ENCODE results near the gene RIOK2.
A peak's percentile ranks its signal among the peaks of the same experiment; 100 is the strongest.

RIOK2 gene

DNA sequence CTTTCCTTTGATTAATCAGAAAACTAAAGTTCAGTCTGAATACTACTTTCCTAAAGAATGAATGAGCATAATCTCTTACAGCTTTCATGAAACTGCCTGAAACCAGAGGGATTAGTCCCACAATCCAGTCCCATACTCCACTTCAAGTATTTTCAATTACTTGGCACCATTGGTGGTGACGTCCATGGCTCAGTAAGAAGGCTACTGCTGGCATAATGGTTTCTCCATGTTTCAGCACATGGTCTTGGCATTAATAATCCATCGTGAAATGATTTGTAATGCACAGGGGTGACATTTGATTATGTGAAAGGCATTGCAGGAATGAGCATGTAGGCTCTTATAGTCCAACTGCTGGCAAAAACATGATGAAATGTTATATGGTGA is 64.0 kb downstream of the RIOK2 start:
- Histone ChIP-seq H3K4me3 (ENCODE audit: low read length, poor library complexity, severe bottlenecking) (no peak overlapping the region), H3K9me3 (ENCODE audit: insufficient read depth, low read depth, low read length) (no peaks in the 10 kb centered on the region), H3K4me1 (ENCODE audit: insufficient read depth, low read length, poor library complexity, severe bottlenecking) (peaks cover 8% of the 10 kb centered on the region), H3K27me3 (ENCODE audit: insufficient read depth, low read length, poor library complexity, severe bottlenecking) (no peaks in the 10 kb centered on the region), H3K9me2 (replicated peaks; ENCODE audit: low read depth, low read length) (no peaks in the 10 kb centered on the region), H3K9ac (ENCODE audit: low read depth, low read length, poor library complexity, severe bottlenecking) (no peak overlapping the region), H4K20me1 (ENCODE audit: insufficient read depth, low read length, poor library complexity, severe bottlenecking) (no peaks in the 10 kb centered on the region), H3F3A (ENCODE audit: low read depth) (no peaks in the 10 kb centered on the region), H3K36me3 (ENCODE audit: insufficient read depth, low read length) (no peaks in the 10 kb centered on the region), H3K79me2 (ENCODE audit: insufficient read depth, low read length) (no peaks in the 10 kb centered on the region), H3K4me2 (ENCODE audit: low read depth, low read length, poor library complexity, severe bottlenecking) (no peak overlapping the region), H2AFZ (ENCODE audit: low read length) (peak overlapping the region; percentile 3; the same call in 1 of the 2 replicates)
- no peak for TF ChIP-seq EZH2phosphoT487 (IDR thresholded peaks at IDR 0.05; ENCODE audit: borderline replicate concordance)
- TF ChIP-seq, protein P1, sequence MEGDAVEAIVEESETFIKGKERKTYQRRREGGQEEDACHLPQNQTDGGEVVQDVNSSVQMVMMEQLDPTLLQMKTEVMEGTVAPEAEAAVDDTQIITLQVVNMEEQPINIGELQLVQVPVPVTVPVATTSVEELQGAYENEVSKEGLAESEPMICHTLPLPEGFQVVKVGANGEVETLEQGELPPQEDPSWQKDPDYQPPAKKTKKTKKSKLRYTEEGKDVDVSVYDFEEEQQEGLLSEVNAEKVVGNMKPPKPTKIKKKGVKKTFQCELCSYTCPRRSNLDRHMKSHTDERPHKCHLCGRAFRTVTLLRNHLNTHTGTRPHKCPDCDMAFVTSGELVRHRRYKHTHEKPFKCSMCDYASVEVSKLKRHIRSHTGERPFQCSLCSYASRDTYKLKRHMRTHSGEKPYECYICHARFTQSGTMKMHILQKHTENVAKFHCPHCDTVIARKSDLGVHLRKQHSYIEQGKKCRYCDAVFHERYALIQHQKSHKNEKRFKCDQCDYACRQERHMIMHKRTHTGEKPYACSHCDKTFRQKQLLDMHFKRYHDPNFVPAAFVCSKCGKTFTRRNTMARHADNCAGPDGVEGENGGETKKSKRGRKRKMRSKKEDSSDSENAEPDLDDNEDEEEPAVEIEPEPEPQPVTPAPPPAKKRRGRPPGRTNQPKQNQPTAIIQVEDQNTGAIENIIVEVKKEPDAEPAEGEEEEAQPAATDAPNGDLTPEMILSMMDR (conservative IDR thresholded peaks at IDR 0.05; ENCODE audit: low read length) = no peak

GRCh38 chr5:97118261-97119006 is 64.6 kb downstream of the RIOK2 start:
- 0 out of 2 replicates have a peak overlapping the region, but pooled peaks have one; percentile 3 for H2AFZ ChIP-seq (ENCODE audit: low read length)
- no peaks in the 10 kb centered on the region for H3K9me3 ChIP-seq (ENCODE audit: insufficient read depth, low read depth, low read length)
- H3K4me2 ChIP-seq (ENCODE audit: low read depth, low read length, poor library complexity, severe bottlenecking) = no peak overlapping the region
- no peaks in the 10 kb centered on the region for H3K9me2 ChIP-seq (replicated peaks; ENCODE audit: low read depth, low read length)
- no peak overlapping the region for H3K4me3 ChIP-seq (ENCODE audit: low read length, poor library complexity, severe bottlenecking)
- H3K27me3 ChIP-seq (ENCODE audit: insufficient read depth, low read length, poor library complexity, severe bottlenecking) = no peaks in the 10 kb centered on the region
- H3K79me2 ChIP-seq (ENCODE audit: insufficient read depth, low read length) = no peaks in the 10 kb centered on the region
- H3K4me1 ChIP-seq (ENCODE audit: insufficient read depth, low read length, poor library complexity, severe bottlenecking) = peaks cover 8% of the 10 kb centered on the region
- no peaks in the 10 kb centered on the region for H3F3A ChIP-seq (ENCODE audit: low read depth)
- H3K9ac ChIP-seq (ENCODE audit: low read depth, low read length, poor library complexity, severe bottlenecking) = no peak overlapping the region
- TF ChIP-seq, protein P1 (conservative IDR thresholded peaks at IDR 0.05; ENCODE audit: low read length) = no peak
- no peak for TF ChIP-seq EZH2phosphoT487 (IDR thresholded peaks at IDR 0.05; ENCODE audit: borderline replicate concordance)
- H3K36me3 ChIP-seq (ENCODE audit: insufficient read depth, low read length) = no peaks in the 10 kb centered on the region
- no peaks in the 10 kb centered on the region for H4K20me1 ChIP-seq (ENCODE audit: insufficient read depth, low read length, poor library complexity, severe bottlenecking)

GRCh38 chr5:97115932-97116331 is 67.1 kb downstream of the RIOK2 start:
- H3K79me2 ChIP-seq (ENCODE audit: insufficient read depth, low read length) = no peaks in the 10 kb centered on the region
- no peaks in the 10 kb centered on the region for H3F3A ChIP-seq (ENCODE audit: low read depth)
- no peaks in the 10 kb centered on the region for H3K9me3 ChIP-seq (ENCODE audit: insufficient read depth, low read depth, low read length)
- H3K36me3 ChIP-seq (ENCODE audit: insufficient read depth, low read length) = no peaks in the 10 kb centered on the region
- no peaks in the 10 kb centered on the region for H3K27me3 ChIP-seq (ENCODE audit: insufficient read depth, low read length, poor library complexity, severe bottlenecking)
- H3K4me1 ChIP-seq (ENCODE audit: insufficient read depth, low read length, poor library complexity, severe bottlenecking) = peaks cover 12% of the 10 kb centered on the region
- TF ChIP-seq, protein P1 (conservative IDR thresholded peaks at IDR 0.05; ENCODE audit: low read length) = no peak
- H4K20me1 ChIP-seq (ENCODE audit: insufficient read depth, low read length, poor library complexity, severe bottlenecking) = no peaks in the 10 kb centered on the region
- no peak overlapping the region for H3K9ac ChIP-seq (ENCODE audit: low read depth, low read length, poor library complexity, severe bottlenecking)
- H3K4me2 ChIP-seq (ENCODE audit: low read depth, low read length, poor library complexity, severe bottlenecking) = no peak overlapping the region
- no peak overlapping the region for H3K4me3 ChIP-seq (ENCODE audit: low read length, poor library complexity, severe bottlenecking)
- H3K9me2 ChIP-seq (replicated peaks; ENCODE audit: low read depth, low read length) = no peaks in the 10 kb centered on the region
- no peak overlapping the region for H2AFZ ChIP-seq (ENCODE audit: low read length)
